Endothelial cell (in vitro differentiated cells): ENCODE measurements around the gene ITIH4. TPM values are rescaled to one million over a fixed set of nuclear protein-coding genes. Genes with fewer than 3 reads are reported as not detected.

Experiments
- microRNA-seq: library from miRNA; unstranded; fragments of <30 nt; microRNA quantifications from one replicate; pipeline ENCODE4, GENCODE V29; 2020; ENCODE audit not compliant: unreplicated experiment
- total RNA-seq: library from RNA; stranded (reverse); fragmentation: NEBNext Ultra II Directional; extraction: Animal tissue kit (Norgen Biotek cat#: 25700); gene quantifications from one replicate; pipeline ENCODE4 v1.2.1, GENCODE V29; 2021; ENCODE audit not compliant: unreplicated experiment

Gene ITIH4
- total RNA-seq, 1 donor from 2014 or later: 8.2 TPM

Small RNA genes within 50 kb of the gene (microRNA-seq; reads per million reads assigned to microRNA genes)
- gene MIR8064: not detected

Other genes with a start within 250 kb of the ITIH4 start
- 68.7 TPM for gene PBRM1, start 144.8 kb downstream of the ITIH4 start, total RNA-seq
- gene GNL3, start 144.6 kb downstream of the ITIH4 start, total RNA-seq: 50.0 TPM
- 54.7 TPM for gene GLT8D1, start 124.9 kb downstream of the ITIH4 start, total RNA-seq
- gene SPCS1, start 124.6 kb downstream of the ITIH4 start, total RNA-seq: 83.9 TPM
- 16.9 TPM for gene NEK4, start 59.7 kb downstream of the ITIH4 start, total RNA-seq
- not detected for gene ITIH1, start 53.1 kb downstream of the ITIH4 start, total RNA-seq
- not detected for gene ITIH3, start 35.9 kb downstream of the ITIH4 start, total RNA-seq
- 1.1 TPM for gene MUSTN1, start 4.3 kb upstream of the ITIH4 start, total RNA-seq
- gene STIMATE, start 66.9 kb upstream of the ITIH4 start, total RNA-seq: 24.5 TPM
- 5.8 TPM for gene SFMBT1, start 215.4 kb upstream of the ITIH4 start, total RNA-seq